ENCODE data around the gene SEPTIN7.

DNA sequence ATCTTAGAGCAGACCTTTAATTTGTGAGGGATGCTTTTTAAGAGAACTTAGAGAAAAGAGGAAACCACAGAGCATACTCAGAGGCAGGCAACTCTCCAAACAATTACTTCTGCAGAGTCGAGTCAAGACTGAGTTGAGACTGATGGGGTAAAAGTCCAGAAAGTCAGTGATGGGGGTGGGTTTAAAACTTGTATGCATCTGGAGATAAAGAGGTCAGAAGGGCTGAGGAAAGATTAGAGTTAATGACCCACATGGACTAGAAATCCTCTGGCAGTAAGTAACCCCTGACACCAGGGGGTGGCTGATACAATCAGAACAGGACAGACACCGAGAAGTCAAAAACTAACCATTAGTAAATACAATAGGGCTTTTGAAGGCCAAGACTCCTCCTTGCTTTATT lies 42.4 kb upstream of the SEPTIN7 start:
- TF ChIP-seq EZH2phosphoT487 (IDR thresholded peaks at IDR 0.05; ENCODE audit: insufficient read depth, low read depth) (no peak), EZH2 (IDR thresholded peaks at IDR 0.05; ENCODE audit: insufficient read depth, poor library complexity, severe bottlenecking) (no peak)

Data from GM23248 (cell line).